NCI-H1417 (cell line): ENCODE measurements around the gene TCTN1.
A peak's percentile ranks its signal among the peaks of the same experiment; 100 is the strongest.
"Not testable (repeated sequence)": the region's sequence is repeated elsewhere in the genome, so short reads cannot be mapped to it uniquely, and the experiment has no call there.

Experiments
- DNase-seq, 3 experiments: peaks; one replicate each; lab custom pipeline; 2025; lab: John Stamatoyannopoulos, UW

Gene TCTN1

GRCh38 chr12:110585231-110585799, 28.6 kb upstream of the TCTN1 start:
- DNase-seq, result no peak

DNA sequence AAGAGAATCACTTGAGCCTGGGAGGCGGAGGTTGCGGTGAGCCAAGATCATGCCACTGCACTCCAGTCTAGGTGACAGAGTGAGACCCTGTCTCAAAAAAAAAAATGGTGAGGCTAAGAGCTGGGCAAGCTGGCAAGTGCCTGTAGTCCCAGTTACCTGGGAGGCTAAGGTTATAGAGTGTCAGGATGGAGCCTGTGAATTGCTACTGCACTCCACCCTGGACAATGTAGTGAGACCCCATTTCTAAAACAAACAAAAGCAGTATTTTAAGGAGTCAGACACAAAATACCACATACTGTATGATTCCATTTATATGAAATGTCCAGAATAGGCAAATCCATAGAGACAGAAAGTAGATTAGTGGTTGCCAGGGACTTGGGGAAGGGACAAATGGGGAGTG, 26.8 kb upstream of the TCTN1 start:
- not testable (repeated sequence) for DNase-seq

DNA sequence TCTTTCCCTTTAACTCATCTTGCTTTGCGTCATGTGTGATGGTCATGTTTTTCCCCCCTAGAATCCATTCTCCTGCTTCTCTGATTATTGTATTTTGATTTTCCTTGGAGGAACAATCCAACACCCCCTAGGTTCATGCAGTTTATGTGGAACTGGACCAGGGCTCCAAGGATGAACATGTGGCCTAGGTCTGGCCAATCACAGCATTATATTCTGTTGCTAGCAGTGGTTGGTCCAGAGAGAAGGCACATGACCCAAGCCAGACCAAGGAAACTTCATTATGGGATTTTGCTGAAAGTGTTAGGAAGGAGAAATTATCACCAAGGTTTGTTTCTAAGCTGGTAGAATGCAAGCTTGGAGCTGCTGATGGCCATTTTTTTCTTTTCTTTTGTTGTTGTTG, 23.9 kb upstream of the TCTN1 start:
- no peak for DNase-seq

GRCh38 chr12:110590806-110591326, 23.1 kb upstream of the TCTN1 start:
- no peak for DNase-seq

DNA sequence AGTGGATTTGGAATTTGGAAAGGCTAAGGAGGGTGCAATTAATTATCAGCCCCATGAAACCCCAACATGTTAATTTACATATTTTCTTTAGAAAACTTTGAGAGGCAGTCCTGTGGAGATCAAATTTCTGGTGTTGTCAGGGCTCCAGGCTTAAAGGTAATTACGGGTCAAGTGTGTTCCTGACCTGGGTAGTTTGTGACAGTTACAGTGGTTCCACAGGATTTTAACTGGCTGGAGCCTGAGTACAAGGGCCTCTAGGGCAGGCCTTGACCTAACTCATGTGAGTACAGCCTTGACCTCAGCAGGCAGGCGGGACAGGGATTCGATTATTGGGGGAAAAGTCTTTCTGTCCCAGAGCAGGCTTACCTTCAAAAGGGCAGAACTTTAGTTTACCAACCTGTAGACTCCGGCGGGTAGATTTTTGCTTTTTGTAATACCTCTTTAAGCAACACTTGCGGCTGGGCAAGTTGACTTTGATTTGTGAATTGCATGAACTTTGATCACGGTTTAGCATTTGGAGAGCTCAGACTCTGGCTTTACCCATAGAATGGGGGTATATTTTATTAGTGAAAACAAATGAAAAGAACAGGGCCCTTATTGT, 22.4 kb upstream of the TCTN1 start:
- DNase-seq, result peak in 1 of 3 experiments; percentile 56

DNA sequence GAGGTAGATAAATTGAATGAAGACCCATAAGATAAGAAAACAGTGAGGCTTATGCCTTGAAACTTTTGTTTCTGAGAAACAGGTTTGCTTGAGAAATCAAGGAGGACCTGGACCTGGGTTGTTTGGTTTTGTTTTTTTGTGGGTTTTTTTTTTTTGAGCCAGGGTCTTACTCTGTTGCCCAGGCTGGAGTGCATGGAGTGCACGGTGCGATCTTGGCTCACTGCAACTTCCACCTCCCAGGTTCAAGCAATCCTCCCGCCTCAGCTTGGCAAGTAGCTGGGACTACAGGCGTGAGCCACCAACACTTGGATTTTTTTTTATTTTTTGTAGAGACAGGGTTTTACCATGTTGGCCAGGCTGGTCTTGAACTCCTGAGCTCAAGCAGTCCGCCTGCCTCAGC, 21.9 kb upstream of the TCTN1 start:
- no peak for DNase-seq

GRCh38 chr12:110592919-110593318, 21.0 kb upstream of the TCTN1 start:
- DNase-seq, result not testable (repeated sequence)

GRCh38 chr12:110597885-110598284, 16.0 kb upstream of the TCTN1 start:
- peak in 1 of 3 experiments; percentile 11 for DNase-seq

DNA sequence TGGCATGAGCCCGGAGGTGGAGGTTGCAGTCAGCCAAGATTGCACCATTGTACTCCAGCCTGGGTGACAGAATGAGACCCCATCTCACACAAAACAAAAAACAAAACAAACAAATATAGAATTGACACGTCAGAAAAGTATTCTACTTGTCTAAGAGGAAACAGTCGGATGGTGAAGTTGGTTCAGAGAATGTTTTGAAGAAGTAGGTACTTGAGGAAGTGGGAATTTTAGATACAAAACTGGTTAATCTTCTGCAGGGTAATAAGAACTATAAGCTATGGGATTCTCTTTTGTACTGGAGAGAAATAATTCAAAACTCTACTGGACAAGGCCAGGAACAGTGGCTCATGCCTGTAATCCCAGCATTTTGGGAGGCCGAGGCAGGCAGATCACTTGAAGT, 14.6 kb upstream of the TCTN1 start:
- no peak for DNase-seq

GRCh38 chr12:110600254-110600653, 13.7 kb upstream of the TCTN1 start:
- peak in 2 of 3 experiments; percentile 11 to 53 for DNase-seq

GRCh38 chr12:110602085-110602814, 11.7 kb upstream of the TCTN1 start:
- DNase-seq, result peak; percentile 36 to 79 (median 75)

DNA sequence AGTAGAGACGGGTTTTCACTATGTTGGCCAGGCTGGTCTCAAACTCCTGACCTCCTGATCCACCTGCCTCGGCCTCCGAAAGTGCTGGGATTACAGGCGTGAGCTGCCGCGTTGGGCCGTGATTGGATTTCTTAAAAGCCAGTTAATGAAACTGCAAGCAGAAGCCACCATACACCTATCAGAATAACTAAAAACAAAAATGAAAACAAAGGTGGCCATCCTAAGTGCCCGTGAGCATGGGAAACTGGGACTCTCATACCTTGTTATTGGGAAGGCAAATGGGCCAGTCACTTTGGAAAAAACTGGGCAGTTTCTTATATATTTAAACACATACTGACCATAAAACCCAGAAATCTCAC, 7.7 kb upstream of the TCTN1 start:
- no peak for DNase-seq

DNA sequence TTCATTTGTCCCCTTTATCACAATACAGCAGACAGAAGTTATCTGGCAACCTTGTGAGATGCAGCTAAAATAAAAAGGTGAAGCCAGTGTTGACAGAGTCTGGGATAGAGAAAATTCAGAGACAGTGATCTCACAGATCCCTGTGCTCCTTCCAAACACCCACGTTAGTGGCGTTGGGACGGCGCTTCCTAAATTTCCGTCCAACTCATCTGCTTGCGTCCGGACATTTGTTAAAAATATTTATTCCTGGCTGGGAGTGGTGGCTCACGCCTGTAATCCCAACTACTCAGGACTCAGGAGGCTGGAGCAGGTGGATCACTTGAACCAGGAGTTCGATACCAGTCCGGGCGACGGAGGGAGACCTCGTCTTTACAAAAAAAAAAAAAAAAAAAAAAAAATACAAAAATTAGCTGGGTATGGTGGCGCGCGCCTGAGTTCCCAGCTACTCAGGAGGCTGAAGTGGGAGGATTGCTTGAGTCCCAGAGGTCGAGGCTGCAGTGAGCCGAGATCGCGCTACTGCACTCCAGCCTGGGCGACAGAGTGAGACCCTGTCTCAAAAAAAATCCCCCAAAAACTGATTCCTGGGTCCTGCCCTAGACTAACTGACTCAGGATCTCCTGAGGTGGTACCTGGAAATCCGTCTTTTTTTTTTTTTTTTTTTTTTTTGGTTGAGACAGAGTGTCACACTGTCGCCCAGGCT, 708 bp upstream of the TCTN1 start:
- no peak for DNase-seq

DNA sequence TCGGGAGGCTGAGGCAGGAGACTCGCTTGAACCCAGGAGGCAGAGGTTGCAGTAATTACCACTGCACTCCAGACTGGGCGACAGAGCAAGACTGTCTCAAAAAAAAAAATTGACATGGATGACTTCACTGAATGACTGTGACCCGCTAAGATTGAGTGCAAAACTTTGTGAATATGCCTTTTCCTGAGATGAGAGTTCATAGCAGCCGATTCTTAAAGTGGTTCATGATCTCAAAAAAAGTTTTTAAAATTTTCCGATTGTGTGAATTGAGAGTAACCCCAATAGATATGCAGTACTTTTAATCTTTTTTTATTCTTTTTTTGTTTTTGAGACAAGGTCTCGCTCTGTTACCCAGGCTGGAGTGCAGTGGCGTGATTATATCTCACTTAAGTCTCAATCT, 1.2 kb downstream of the TCTN1 start:
- no peak for DNase-seq

DNA sequence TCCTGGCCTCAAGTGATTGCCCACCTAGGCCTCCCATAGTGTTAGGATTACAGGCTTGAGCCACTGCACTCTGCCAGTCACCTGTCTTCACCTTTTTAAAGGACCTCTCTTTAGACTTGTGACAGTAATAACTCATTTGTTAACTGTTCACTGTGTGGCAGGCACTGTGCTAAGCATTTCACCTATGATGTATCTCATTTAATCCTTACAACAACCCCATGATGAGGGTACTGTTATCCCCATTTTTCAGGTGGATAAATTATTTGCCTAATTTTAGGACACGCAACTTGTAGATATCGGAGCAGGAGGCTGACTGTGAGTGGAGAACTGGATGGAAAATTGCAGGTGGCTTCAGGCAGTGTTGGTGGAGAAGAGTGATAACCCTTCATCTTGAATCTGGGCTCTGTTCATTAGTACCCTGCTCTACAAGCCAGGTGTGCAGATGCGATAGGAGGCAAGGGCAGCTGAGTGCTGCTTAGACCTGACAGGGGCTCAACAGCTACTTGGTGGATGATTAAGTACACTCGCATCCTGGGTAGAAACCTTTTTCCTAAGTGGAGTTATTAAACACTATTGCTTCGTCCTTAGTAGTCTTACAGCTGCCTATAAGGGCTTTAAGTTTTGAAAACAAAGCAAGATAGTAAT, 2.7 kb downstream of the TCTN1 start:
- DNase-seq, result peak in 1 of 3 experiments; percentile 40

GRCh38 chr12:110619534-110619953, 5.6 kb downstream of the TCTN1 start:
- no peak for DNase-seq

GRCh38 chr12:110622582-110622981, 8.7 kb downstream of the TCTN1 start:
- no peak for DNase-seq

DNA sequence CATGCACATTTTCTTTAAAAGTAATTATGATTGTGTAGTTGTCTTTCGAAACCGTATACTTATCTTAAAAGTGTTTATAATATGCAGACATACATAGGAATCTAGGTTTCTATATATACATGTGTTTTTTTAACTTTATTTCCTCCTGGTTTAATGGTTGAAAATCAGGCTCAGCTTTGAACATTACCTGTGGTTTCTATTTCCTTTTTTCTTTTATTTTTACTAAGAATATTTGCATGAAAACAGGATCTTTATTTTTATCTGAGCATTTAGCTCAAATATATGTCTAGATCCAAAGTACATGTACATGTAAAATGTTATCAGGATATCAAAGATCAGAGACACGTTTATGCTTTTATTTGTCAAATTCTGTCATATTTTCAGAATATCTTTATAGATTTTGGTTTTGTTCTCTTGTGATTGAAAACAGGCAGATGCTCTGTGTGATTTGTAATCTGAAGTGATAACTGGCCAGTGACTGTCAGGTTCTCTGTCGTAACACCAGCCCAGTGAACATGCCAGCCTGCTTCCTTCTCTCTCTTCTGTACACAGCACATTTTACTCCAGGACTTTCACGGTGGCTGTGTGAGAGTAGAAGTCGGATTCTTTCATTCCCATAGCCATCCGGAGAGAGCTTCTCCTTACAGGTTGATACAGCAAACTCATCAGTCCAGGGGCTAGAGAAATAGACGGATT, 13.7 kb downstream of the TCTN1 start:
- no peak for DNase-seq

DNA sequence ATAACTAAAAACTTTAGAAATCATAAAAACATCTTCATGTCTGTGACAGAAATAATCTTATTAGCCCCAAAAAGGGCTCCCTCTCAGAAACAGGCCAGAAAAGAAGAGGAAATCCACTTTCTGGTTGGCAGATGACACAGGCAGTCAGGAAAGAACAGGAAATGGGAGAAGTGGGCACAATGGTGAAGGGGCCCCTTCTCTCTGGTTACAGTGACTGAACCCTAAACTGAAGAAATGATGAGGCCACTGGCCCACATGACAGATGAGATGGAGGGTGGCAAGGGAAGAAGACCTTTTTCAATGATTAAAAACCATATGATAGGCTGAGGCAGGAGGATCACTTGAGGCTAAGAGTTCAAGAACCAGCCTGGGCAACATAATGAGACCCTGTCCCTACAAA, 21.1 kb downstream of the TCTN1 start:
- no peak for DNase-seq

DNA sequence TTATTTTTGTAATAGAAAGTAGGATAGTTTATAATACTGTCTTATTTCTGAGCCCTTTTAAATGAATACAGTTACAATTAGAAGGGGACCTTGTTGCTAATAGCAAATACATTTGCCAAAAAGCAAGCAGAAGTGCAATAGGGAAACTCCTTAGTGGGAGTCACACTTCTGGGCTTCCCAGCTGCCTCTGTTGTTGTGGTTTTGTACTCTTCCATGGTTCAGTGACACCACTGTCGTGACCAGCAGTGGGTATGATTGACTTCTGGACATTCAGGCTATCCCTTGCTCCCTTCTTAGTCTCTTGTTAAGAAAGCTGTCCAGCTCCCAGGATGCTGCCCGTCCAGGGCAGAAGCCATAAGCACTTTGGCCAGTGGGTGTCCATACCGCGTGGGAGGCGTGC, 22.6 kb downstream of the TCTN1 start:
- DNase-seq, result no peak

DNA sequence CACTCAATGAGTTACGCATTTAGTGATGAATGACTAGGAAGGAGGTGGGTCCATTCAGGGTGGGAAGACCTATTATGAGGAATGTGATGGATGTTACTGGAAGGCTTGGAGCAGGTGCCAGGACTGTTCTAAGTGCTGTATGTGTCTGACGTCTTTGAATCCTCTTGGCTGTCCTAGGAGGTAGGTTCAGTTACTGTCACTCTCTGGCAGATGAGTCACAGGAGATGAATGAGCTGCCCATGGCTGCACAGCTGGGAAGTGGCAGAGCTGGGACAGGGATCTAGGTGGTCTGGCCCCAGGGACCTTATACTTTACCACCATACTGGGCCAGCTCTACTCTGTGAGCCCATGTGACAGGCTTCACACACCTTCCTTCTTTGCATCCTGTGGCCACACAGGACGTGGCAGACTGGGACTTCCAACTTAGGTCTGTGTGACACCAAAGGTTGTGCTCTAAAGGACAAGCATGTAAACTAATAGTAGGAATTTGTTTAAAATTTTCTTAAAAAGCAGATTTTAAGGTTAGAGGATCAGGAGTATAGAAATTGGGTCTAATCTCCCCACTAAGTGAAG, 24.0 kb downstream of the TCTN1 start:
- no peak for DNase-seq
